H9 (cell line): ENCODE data around the gene TMEM266. TPM values are rescaled to one million over a fixed set of nuclear protein-coding genes. Genes with fewer than 3 reads are reported as not detected.

ENCODE experiments used
- DNase-seq: peaks from one replicate; pipeline ENCODE4 v3.0.0-alpha.2; 2017
- H2AFZ ChIP-seq: one replicate; pipeline ENCODE4 v1.6.1; 2013; ENCODE audit warnings: mild to moderate bottlenecking, low read length, control low read depth, moderate library complexity
- H2AK5ac ChIP-seq: 2 replicates; pipeline ENCODE4 v1.6.1; 2013; ENCODE audit warnings: low read length, control low read depth, mixed read lengths; ENCODE audit not compliant: insufficient read length
- H2BK120ac ChIP-seq: one replicate; pipeline ENCODE4 v1.6.1; 2013; ENCODE audit warnings: low read depth, mild to moderate bottlenecking, low read length, control low read depth, inconsistent platforms; ENCODE audit not compliant: poor library complexity, severe bottlenecking
- H2BK12ac ChIP-seq: 2 replicates; pipeline ENCODE4 v1.6.1; 2013; ENCODE audit warnings: low read length, control low read depth, mixed read lengths, low read depth; ENCODE audit not compliant: insufficient read length
- H2BK15ac ChIP-seq: 2 replicates; pipeline ENCODE4 v1.6.1; 2013; ENCODE audit warnings: low read depth, low read length, control low read depth
- H2BK20ac ChIP-seq: one replicate; pipeline ENCODE4 v1.6.1; 2013; ENCODE audit warnings: low read depth, mild to moderate bottlenecking, low read length, control low read depth, inconsistent platforms; ENCODE audit not compliant: poor library complexity, severe bottlenecking
- H2BK5ac ChIP-seq: 2 replicates; pipeline ENCODE4 v1.6.1; 2013; ENCODE audit warnings: low read length, control low read depth, mixed read lengths; ENCODE audit not compliant: insufficient read length
- H3K14ac ChIP-seq: 2 replicates; pipeline ENCODE4 v1.6.1; 2013; ENCODE audit warnings: low read length, control low read depth; ENCODE audit not compliant: insufficient read depth
- H3K18ac ChIP-seq: 2 replicates; pipeline ENCODE4 v1.6.1; 2013; ENCODE audit warnings: low read depth, mild to moderate bottlenecking, mixed read lengths, low read length, control low read depth; ENCODE audit not compliant: insufficient read length
- H3K23ac ChIP-seq: 2 replicates; pipeline ENCODE4 v1.6.1; 2013; ENCODE audit warnings: low read length, control low read depth, mixed read lengths, low read depth; ENCODE audit not compliant: insufficient read length
- H3K23me2 ChIP-seq: 2 replicates; pipeline ENCODE4 v1.6.1; 2013; ENCODE audit warnings: low read depth, mild to moderate bottlenecking, mixed read lengths, low read length, control low read depth; ENCODE audit not compliant: insufficient read length, poor library complexity, severe bottlenecking
- H3K27ac ChIP-seq: 2 replicates; pipeline ENCODE4 v1.5.1; 2013; ENCODE audit warnings: low read length, control low read depth, mixed read lengths, low read depth; ENCODE audit not compliant: insufficient read length
- H3K27me3 ChIP-seq: 2 replicates; pipeline ENCODE4 v1.6.1; 2013; ENCODE audit warnings: low read length, control low read depth, inconsistent platforms; ENCODE audit not compliant: insufficient read depth
- H3K4ac ChIP-seq: 2 replicates; pipeline ENCODE4 v1.6.1; 2013; ENCODE audit warnings: low read depth, mild to moderate bottlenecking, control low read depth, inconsistent platforms, low read length, moderate library complexity
- H3K4me1 ChIP-seq: 2 replicates; pipeline ENCODE4 v1.6.1; 2013; ENCODE audit warnings: low read length, control low read depth, inconsistent platforms; ENCODE audit not compliant: insufficient read depth
- H3K4me2 ChIP-seq: 2 replicates; pipeline ENCODE4 v1.6.1; 2013; ENCODE audit warnings: low read length, control low read depth, mixed read lengths; ENCODE audit not compliant: insufficient read length, insufficient read depth
- H3K56ac ChIP-seq: 2 replicates; pipeline ENCODE4 v1.6.1; 2013; ENCODE audit warnings: low read depth, mild to moderate bottlenecking, mixed read lengths, low read length, control low read depth; ENCODE audit not compliant: insufficient read length
- H3K79me1 ChIP-seq: 2 replicates; pipeline ENCODE4 v1.6.1; 2013; ENCODE audit warnings: low read depth, mild to moderate bottlenecking, moderate library complexity, low read length, control low read depth, inconsistent platforms; ENCODE audit not compliant: insufficient read depth, poor library complexity, severe bottlenecking
- H3K79me2 ChIP-seq: 2 replicates; pipeline ENCODE4 v1.6.1; 2013; ENCODE audit warnings: low read length, control low read depth, inconsistent platforms; ENCODE audit not compliant: insufficient read depth
- H3K9ac ChIP-seq: 2 replicates; pipeline ENCODE4 v1.6.1; 2013; ENCODE audit warnings: low read length, control low read depth, mixed read lengths; ENCODE audit not compliant: insufficient read length; ENCODE audit errors: extremely low read depth
- H3K9me3 ChIP-seq: one replicate; pipeline ENCODE4 v1.6.1; 2013; ENCODE audit warnings: low read depth, low read length, inconsistent platforms; ENCODE audit not compliant: control insufficient read depth
- H3T11ph ChIP-seq: one replicate; pipeline ENCODE4 v1.6.1; 2013; ENCODE audit warnings: mild to moderate bottlenecking, low read length, control low read depth, inconsistent platforms
- H4K20me1 ChIP-seq: one replicate; pipeline ENCODE4 v1.6.1; 2013; ENCODE audit not compliant: control insufficient read depth, insufficient read length, insufficient read depth
- H4K5ac ChIP-seq: 2 replicates; pipeline ENCODE4 v1.6.1; 2013; ENCODE audit warnings: low read depth, mild to moderate bottlenecking, mixed read lengths, low read length, control low read depth; ENCODE audit not compliant: insufficient read length
- H4K8ac ChIP-seq: replicated peaks from 2 replicates; pipeline ENCODE4 v1.6.1; 2013; ENCODE audit warnings: low read length, control low read depth, mixed read lengths, low read depth; ENCODE audit not compliant: insufficient read length
- H4K91ac ChIP-seq: 2 replicates; pipeline ENCODE4 v1.6.1; 2013; ENCODE audit warnings: low read depth, mild to moderate bottlenecking, moderate library complexity, mixed read lengths, low read length, control low read depth; ENCODE audit not compliant: insufficient read length
- H3K27ac Mint-ChIP-seq, 3 experiments: 2 replicates in 2 of 3; 3 replicates in 1 of 3; pipeline ENCODE4 v1.8.0; 2020 to 2021; ENCODE audit warnings: mixed read lengths in 3 of 3, mild to moderate bottlenecking in 1 of 3, moderate library complexity in 1 of 3
- H3K27me3 Mint-ChIP-seq: 2 replicates; pipeline ENCODE4 v1.8.0; 2021; ENCODE audit warnings: low read depth, mild to moderate bottlenecking, moderate library complexity, mixed read lengths
- H3K36me3 Mint-ChIP-seq, 3 experiments: 2 replicates in 2 of 3; 3 replicates in 1 of 3; pipeline ENCODE4 v1.8.0; 2020 to 2021; ENCODE audit warnings: low read depth in 3 of 3, mixed read lengths in 3 of 3; ENCODE audit not compliant: insufficient read depth in 1 of 3
- H3K4me1 Mint-ChIP-seq, 2 experiments: 2 replicates each; pipeline ENCODE4 v1.8.0; 2020; ENCODE audit warnings: mixed read lengths in 2 of 2
- H3K4me3 Mint-ChIP-seq, 2 experiments: 2 replicates in 1 of 2; 3 replicates in 1 of 2; pipeline ENCODE4 v1.8.0; 2020 to 2021; ENCODE audit warnings: mild to moderate bottlenecking in 2 of 2, mixed read lengths in 2 of 2, moderate library complexity in 1 of 2
- H3K9me3 Mint-ChIP-seq, 2 experiments: 2 replicates in 1 of 2; 3 replicates in 1 of 2; pipeline ENCODE4 v1.8.0; 2020; ENCODE audit warnings: mild to moderate bottlenecking in 2 of 2, mixed read lengths in 2 of 2, moderate library complexity in 1 of 2
- CTCF ChIP-seq: fragments of 200-600 bp; sonication (generic); conservative IDR thresholded peaks from 3 replicates; pipeline ENCODE4 v1.8.0; 2021; ENCODE audit warnings: antibody characterized with exemption, mild to moderate bottlenecking
- WGBS: extraction: QIAGEN DNeasy Blood & Tissue Kit; methylation state at CpG from one replicate; pipeline ENCODE4 v1.1.7; 2013; ENCODE audit warnings: missing lambda C conversion rate, low lambda C conversion rate, mixed read lengths; ENCODE audit not compliant: insufficient read length; ENCODE audit errors: extremely low coverage; 5-methylcytosine and 5-hydroxymethylcytosine counted together
- total RNA-seq: library from RNA; stranded (reverse); gene quantifications from 2 replicates; pipeline ENCODE4 v1.2.1, GENCODE V29; 2021

TMEM266 gene
- total RNA-seq, 1 experiment from 2014 or later = 0.81 TPM

GRCh38 chr15:76252249-76252648, 192.5 kb downstream of the TMEM266 start:
- no peak overlapping the region for H4K5ac ChIP-seq
- H3K14ac ChIP-seq = no peak overlapping the region
- H3K9me3 ChIP-seq = no peaks in the 10 kb centered on the region
- H2BK12ac ChIP-seq = no peak overlapping the region
- Mint-ChIP-seq H3K4me1 (peaks cover 16 to 18% of the 10 kb centered on the region in 2 experiments), H3K27ac (no peak overlapping the region; a peak in 1 of 7 replicates), H3K27me3 (no peaks in the 10 kb centered on the region), H3K4me3 (no peak overlapping the region), H3K36me3 (peaks cover 0 to 5% (median 4%) of the 10 kb centered on the region in 3 experiments; a peak in 3 of 7 replicates), H3K9me3 (no peaks in the 10 kb centered on the region)
- no peak for DNase-seq
- H3K4me2 ChIP-seq = no peak overlapping the region
- peaks cover 2% of the 10 kb centered on the region; the same call in 1 of the 2 replicates for H3K4me1 ChIP-seq
- no peak overlapping the region for H3K9ac ChIP-seq
- H2BK120ac ChIP-seq = no peak overlapping the region
- TF ChIP-seq CTCF = no peak
- H3K56ac ChIP-seq = no peak overlapping the region
- no peaks in the 10 kb centered on the region for H3K27me3 ChIP-seq
- no peak overlapping the region for H3T11ph ChIP-seq
- H2BK20ac ChIP-seq = no peak overlapping the region
- no peak overlapping the region for H4K91ac ChIP-seq
- peak overlapping the region; percentile 83 for H3K23ac ChIP-seq
- H3K79me1 ChIP-seq = no peaks in the 10 kb centered on the region
- no CpG with 5 or more reads among the region's 2 CpGs for WGBS
- no peaks in the 10 kb centered on the region for H3K79me2 ChIP-seq
- no peak overlapping the region for H3K4ac ChIP-seq
- no peak overlapping the region for H4K8ac ChIP-seq
- H2AFZ ChIP-seq = no peak overlapping the region
- no peaks in the 10 kb centered on the region for H3K23me2 ChIP-seq
- H3K27ac ChIP-seq = no peak overlapping the region
- no peaks in the 10 kb centered on the region for H4K20me1 ChIP-seq
- no peak overlapping the region for H2AK5ac ChIP-seq
- no peak overlapping the region for H3K18ac ChIP-seq
- H2BK5ac ChIP-seq = no peak overlapping the region
- H2BK15ac ChIP-seq = no peak overlapping the region
